AG09319 (cell line): ENCODE measurements around the gene IQCH.

Experiments used
- DNase-seq: peaks from one replicate; pipeline ENCODE4 v3.0.0-alpha.2; 2010; ENCODE audit warnings: low read depth; ENCODE audit errors: extremely low read depth
- TF ChIP-seq, protein P1 (sequence below): IDR thresholded peaks from 2 replicates; pipeline ENCODE4 v1.5.1; 2011; ENCODE audit warnings: low read depth, mild to moderate bottlenecking, inconsistent platforms, low read length, moderate library complexity

IQCH gene

DNA sequence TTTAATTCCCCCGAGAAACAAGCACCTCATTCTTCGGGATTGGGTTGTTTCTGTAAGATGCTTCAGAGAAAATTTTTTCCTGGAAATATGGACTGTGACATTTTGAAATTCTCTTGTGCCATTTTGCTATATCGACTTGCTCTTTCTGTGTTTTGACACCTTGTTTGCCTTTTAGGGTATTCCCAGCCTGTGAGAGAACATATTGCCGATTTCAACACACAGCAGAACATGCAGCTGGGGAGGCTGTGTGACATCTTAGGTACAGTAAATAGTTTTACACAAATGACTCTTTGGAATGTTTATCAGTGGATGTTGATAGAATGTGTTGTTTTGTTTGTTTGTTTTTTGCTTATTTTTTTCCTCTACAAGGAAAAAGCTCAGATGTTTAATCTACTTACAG is 130.2 kb downstream of the IQCH start:
- no peak for DNase-seq
- TF ChIP-seq, protein P1, sequence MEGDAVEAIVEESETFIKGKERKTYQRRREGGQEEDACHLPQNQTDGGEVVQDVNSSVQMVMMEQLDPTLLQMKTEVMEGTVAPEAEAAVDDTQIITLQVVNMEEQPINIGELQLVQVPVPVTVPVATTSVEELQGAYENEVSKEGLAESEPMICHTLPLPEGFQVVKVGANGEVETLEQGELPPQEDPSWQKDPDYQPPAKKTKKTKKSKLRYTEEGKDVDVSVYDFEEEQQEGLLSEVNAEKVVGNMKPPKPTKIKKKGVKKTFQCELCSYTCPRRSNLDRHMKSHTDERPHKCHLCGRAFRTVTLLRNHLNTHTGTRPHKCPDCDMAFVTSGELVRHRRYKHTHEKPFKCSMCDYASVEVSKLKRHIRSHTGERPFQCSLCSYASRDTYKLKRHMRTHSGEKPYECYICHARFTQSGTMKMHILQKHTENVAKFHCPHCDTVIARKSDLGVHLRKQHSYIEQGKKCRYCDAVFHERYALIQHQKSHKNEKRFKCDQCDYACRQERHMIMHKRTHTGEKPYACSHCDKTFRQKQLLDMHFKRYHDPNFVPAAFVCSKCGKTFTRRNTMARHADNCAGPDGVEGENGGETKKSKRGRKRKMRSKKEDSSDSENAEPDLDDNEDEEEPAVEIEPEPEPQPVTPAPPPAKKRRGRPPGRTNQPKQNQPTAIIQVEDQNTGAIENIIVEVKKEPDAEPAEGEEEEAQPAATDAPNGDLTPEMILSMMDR, result no peak

DNA sequence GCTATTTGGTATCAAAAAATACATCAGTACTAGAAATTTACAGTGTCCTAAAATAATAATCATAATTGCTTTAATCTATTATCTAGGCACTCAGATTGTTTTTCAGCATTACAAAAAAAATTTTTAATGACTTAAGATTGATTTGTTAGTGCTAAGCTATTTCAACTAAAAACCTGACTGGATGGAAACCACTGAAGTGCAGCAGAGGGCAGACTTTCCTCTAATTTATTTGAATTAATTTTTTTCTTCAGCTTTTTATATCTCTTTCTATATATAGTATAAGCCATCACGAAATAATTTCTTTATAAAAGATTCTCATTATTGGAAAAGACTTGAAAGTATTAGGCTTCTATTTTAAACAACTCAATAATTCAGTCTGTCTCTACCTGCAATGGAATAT is 131.4 kb downstream of the IQCH start:
- no peak for DNase-seq
- TF ChIP-seq, protein P1, result no peak; the same call in none of the 2 replicates

DNA sequence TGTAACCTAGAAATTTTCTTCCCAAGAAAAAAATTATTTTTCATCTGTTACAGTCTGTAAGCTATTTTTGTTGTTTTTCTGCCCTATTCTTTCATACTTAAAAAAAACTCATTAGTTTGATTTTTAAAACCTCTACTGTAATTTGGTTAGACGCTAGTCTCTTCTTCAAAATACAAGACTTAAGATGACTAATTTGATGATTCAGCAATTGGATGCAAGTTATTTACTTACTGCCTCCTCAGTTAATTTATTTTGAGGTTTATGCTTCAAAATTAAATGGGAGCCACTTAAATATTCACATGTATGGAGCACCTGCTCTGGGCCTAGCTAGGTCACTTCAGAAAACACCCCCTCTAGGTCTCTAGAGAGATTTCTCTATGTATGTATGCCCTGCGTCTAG is 132.4 kb downstream of the IQCH start:
- DNase-seq, result no peak
- TF ChIP-seq, protein P1, result no peak

DNA sequence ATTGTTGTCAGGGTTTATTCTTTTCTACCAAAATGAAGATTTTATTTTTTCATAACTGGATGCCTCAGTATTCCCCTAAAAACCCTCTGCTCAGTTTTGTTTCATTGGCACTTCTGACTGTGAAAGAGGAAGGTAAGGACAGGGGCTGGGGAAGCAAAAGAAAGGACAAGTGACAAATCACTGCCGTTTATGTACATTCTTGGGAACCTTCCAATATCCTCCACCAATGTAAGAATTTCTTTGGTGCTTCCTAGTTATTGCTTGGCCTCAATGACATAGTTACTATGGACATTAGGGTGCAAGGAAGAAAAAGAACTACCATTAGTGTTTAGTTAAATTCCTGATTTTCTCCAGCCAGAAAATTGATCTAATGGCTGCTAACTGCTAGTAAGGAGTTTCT is 135.4 kb downstream of the IQCH start:
- TF ChIP-seq, protein P1, result no peak
- no peak for DNase-seq

DNA sequence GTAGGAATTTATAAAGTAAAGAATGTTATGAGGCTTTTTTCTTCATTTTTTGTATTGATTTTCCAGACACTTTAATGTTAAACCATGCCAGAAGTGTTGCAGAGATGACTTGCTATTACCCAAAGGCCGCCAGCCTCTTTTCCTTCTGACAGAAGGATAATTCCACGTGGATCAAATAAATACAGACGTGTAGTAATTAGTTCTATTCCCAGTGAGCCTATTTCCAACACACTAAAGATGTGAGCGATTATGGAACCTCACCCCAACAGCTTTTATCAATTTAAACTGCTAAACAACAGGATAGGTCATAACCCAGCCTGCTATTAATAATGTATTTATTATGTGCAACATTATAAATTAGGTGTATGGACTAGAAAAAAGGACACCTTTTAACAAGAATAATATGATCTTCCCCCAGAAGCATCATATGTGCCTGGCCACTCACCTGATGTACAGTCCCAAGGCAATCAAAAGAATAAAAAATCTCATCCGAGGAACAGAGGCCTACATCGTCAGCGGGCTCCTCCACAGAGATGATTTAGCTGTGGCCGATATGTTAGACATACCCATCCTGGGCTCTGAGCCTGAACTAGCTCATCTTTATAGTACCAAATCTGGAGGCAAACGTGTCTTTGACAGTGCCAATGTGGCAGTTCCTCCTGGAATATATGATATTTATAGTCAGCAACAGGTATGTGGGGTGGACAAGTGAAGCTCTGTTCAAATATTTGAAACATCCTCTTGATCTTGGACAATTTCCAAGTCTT is 140.5 kb downstream of the IQCH start:
- TF ChIP-seq, protein P1, result no peak
- no peak for DNase-seq

DNA sequence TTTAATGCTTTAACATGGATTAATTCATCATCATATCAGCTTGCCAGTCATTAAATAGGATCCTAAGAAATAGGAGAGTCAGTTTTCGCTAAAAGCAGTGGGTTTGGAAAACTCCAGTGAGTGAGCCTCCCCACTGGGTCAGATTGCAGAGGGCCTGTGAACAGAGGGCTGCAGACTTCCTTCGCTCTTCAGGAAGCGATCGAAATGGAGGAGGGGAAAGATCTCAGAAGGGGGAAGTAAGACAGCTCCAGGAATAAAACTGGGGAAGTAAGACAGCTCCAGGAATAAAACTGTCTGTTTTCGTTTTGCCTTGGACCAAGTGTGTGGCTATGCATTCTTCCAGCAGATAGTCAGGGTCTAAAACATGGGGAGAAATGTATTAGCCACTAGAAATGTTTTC is 141.5 kb downstream of the IQCH start:
- no peak for DNase-seq
- TF ChIP-seq, protein P1, result no peak

DNA sequence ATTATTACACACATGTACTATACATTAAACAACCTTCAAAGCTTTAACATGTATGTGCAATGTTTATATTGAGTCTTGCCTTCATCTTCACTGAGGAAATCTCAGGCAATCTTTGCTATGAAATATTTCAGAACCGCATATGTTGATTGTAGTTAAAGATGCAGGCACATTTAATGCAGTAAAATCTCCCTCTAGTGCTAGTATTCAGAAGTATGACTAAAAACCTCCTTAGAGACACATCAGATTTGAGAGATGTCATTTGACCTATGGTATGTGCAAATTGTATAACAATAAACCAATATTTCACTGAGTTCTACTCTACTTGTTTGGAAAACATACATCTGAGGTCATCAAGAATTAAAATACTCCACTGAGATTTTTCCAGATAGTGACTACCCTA is 142.6 kb downstream of the IQCH start:
- DNase-seq, result no peak
- TF ChIP-seq, protein P1, result no peak
